CD4-positive, alpha-beta T cell treated with Interleukin-4 for 1 hour (primary cell): ENCODE results near the gene CECR2.

Source experiments
- DNase-seq, 2 donors: peaks; one replicate each; pipeline ENCODE4 v3.0.0-alpha.2; 2020 to 2022

The CECR2 gene

GRCh38 chr22:17369439-17370025 is at the start of gene CECR2:
Gene CECR2 (plus strand): TSS chr22:17369460. CDS start chr22:17369784, 324 bp downstream.
- DNase-seq = peak in 1 of 2 donors; percentile 18

GRCh38 chr22:17319546-17319945 is 49.7 kb upstream of the CECR2 start:
- no peak for DNase-seq

GRCh38 chr22:17322511-17322910 is 46.7 kb upstream of the CECR2 start:
- DNase-seq = no peak

GRCh38 chr22:17331690-17332089 is 37.6 kb upstream of the CECR2 start:
- no peak for DNase-seq

DNA sequence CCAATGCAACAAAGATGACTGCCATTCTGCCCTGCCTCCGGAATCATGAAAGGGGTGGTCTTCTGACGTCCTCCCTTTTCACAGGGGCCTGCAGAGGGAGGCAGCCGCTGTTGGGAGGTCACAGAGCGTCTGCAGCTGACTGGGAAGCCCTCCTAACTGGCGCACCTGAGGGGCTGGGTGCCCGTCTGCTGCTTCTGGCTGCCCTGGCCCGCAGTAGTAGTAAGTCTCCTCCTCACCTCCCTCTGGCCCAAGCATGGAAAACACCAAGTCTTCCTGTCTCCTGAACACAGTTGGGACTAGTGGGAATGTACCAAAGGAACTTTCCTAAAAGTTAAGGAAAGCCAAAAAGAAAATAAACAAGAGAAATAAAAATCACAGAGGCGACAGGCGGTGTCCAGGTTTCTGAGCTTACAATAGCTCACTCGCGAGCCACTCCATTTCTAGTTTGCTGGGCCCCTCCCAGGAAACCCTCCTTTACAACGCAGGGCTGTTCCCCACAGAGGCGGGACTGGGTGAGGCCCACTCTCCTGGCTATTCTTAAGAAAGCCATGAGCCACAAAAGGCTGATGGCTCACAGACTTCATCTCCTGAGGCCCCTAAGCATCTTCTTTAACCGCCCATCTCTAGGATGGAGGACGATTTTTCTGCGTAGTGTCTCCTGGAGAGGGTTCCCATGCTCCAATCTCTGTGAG is 37.0 kb upstream of the CECR2 start:
- DNase-seq = no peak

- no peak for DNase-seq
Measured at GRCh38 chr22:17334059-17334458, 35.2 kb upstream of the CECR2 start.

DNA sequence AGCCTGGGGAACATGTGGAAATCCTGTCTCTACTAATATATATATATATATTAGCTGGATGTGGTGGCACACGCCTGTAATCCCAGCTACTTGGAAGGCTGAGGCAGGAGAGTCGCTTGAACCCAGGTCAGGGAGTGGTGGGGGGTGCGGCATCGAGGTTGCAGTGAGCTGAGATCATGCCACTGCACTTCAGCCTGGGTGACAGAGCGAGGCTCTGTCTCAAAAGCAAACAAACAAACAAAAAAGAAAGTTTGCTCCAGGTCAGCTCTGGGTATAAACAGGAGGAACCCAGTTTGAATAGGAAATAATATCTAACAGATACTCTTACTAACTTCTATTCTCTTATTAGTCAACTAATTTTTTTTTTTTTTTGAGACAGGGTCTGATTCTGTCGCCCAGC is 34.3 kb upstream of the CECR2 start:
- DNase-seq = no peak

GRCh38 chr22:17336061-17336460 is 33.2 kb upstream of the CECR2 start:
- no peak for DNase-seq

DNA sequence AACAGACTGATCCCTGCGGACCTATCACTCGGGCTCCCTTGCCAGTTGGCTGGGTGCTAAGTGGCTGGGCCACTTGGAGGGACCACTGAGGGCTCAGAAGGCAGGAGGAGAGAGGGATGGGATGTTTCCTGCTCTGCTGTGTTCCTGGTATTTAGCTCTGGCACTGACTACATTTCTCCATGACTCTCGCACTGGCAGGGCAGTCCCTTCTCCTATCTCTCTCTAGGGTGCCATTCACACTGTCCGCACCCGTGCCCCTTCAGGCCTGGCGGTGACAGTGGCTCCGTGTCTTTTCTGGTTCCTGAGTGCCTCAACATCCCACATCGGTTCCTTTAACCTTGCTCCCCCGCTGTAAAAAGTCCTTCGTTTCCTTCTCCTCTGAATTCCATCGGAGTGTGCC is 31.6 kb upstream of the CECR2 start:
- DNase-seq = no peak

DNA sequence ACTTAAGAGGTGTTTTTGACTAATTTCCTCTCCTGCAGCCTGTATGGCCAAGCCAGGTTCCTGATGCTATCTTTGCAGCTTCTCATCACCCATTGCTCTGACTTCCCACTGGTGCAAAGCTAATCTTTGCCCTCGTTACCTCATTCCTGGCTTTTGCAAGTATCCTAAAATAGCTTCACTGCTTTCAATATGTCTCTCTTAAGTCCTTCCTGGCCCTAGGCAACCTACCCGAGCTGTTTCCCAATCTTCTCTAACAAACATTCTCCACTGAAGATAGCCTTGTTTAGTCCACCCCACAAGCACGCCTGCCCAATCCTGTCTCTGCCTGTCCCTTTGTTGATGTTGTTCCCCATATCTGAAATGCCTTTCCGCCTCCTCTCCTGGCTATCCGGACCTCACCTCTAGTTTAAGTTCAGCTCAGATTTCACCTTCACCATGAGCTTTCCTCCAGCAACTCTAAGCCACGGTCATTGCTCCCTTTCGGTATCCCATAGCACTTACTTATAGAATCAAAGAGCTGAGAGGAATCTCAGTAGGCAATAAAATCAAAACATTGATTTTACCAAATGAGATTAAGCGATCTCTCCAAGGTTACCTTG is 30.1 kb upstream of the CECR2 start:
- DNase-seq = no peak

GRCh38 chr22:17342361-17342760 is 26.9 kb upstream of the CECR2 start:
- DNase-seq = no peak

- no peak for DNase-seq
Measured at GRCh38 chr22:17343766-17344165, 25.5 kb upstream of the CECR2 start.

GRCh38 chr22:17346578-17346977 is 22.7 kb upstream of the CECR2 start:
- DNase-seq = no peak

DNA sequence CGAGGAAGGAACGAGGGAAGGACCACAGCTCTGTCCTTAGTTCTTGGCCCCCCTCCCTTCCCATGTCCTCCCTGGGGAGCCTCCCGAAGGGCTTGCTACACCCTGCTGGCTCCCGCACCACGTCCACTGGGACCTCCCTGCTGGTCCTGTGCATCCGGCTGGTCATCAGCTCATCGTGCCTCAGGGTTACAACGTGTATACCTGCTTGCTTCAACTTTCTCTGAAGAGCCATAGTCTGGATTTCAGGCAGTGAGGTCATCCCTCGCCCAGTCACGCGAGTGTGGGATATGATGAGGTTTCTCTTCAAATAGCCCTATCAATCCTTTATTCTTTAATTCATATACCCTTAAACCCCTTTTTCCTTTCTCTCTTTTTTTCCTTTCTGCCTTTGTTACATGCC is 21.5 kb upstream of the CECR2 start:
- no peak for DNase-seq

DNA sequence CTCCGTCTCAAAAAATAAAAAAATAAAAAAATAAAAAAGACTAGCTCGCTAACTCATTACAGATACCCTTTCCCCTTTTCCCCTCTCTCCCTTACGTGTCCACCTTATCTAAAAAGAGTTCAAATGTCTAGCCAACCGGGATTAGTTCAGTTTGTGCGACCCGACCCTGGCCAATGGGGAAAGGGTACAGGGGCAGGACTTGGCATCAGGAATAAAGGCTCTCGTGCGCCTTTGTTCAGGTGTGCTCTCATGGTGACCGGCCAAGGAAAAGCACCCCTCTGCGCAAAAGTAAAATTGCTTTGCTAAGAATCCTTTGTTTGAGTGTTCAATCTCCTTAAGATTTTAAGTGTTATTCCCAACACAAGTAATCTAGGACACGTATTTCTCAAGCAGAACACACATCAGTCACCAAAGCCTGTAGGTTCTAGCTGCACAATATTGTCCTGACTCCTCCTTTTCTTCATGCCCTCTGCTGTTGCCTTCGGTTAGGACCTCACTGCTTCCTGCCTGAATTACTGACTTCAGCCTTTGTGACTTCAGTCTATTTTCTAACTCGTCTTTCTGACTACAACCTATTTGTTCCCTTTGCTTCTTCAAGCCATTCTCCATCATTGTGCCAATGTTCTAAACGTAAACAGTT is 20.7 kb upstream of the CECR2 start:
- DNase-seq = no peak

DNA sequence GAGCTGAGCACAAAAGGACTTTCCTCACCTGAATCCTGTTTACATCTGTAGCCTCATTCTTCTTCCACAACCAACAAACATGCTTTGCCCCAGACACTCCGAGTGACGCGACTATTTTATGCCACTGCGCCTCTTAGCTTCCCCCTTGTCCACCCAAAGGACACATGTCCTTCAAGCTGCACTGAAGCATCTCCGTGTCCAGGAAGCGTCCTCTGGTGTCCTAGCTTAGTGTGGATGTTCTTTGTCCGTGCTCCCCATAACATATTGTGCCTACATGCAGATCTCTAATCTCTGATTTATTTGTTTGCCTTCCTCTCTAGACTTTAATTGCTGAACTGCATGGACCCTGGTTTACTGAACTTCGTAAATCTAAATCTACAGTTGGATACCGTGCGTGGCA is 20.1 kb upstream of the CECR2 start:
- no peak for DNase-seq

GRCh38 chr22:17350292-17350691 is 19.0 kb upstream of the CECR2 start:
- DNase-seq = no peak

DNA sequence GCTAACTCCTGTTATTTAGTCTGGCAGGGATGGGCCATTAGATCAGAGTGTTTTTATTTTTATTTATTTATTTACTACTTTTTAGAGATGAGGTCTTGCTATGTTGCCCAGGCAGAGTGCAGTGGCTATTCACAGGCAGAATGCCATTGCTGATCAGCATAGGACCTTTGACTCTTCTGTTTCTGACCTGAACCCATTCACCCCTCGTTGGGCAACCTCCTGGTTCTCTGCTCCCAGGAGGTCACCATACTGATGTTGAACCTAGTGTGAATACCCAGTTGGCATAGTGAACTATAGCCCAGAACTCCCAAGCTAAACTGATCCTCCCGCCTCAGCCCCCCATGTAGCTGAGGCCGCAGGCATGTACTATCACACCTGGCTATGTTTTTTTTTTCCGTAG is 16.5 kb upstream of the CECR2 start:
- no peak for DNase-seq

GRCh38 chr22:17357688-17358087 is 11.6 kb upstream of the CECR2 start:
- no peak for DNase-seq

DNA sequence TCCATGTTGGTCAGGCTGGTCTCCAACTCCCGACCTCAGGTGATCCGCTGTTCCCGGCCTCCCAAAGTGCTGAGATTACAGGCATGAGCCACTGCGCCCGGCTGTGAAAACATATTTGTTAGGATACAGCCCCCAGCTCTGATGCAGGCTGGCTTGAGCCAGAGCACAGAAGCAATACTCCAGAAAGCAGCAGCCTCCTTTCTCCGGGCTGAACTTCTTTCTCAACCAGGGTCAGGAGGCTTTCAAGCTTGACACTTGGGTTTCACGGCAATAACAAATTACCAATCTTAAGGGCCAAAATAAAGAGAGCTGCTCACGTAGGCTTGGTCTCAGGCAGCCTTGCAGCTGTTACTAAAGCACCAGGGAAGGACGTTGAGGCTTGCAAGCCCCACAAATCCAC is 10.8 kb upstream of the CECR2 start:
- DNase-seq = no peak

DNA sequence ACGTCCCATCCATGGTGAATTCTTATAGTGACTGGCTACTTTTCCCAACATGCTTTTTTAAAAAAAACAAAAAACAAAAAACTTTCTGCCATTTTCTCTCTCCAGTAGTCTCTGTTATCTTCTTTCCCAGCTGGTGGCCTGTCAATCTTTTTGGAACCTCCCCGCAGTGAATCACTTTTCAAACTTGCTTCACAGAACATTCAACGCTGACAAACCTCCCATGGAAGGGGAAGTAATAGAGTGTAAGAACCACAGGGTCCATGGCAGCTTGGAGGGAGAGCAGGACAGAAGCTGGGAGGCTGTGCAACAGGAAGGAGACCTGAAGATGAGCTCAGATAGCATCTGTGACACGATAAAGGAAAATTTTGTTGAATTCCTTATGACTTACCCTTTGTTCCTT is 9.8 kb upstream of the CECR2 start:
- DNase-seq = no peak

DNA sequence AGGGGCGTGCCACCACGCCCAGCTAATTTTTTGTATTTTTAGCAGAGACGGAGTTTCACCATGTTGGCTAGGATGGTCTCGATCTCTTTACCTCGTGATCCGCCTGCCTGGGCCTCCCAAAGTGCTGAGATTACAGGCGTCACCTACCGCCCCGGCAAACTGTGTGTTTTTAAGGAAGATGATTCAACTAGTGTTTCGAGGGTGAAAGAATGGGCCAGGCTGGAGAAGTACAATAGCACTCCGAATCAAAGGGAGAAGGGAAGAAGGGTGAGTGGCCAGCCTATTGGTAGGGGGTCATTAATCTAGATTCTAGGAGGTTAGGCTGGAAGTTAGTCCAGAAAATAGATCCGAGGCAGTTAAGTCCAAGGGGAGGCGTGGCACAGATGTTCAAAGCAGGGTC is 2.9 kb upstream of the CECR2 start:
- DNase-seq = no peak

DNA sequence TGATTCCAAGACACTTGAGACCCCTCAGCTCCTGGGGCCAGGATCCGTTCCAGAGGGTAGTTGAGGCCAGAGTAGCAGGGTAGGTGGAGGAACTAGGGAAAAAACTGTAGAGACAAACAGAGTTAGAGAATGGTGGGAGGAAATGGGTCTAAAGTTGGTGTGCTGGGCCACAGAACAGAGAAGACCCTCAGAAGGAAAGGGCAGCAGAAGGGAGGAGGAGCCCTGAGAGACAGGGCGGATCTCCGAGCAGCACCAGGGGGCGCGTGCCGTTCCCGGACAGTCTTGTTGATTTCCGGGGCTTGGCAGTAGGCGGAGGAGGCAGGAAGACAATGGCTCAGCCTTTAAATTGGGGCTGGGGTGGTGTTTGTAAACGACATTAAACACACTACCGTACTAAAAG is 2.4 kb upstream of the CECR2 start:
- DNase-seq = no peak

DNA sequence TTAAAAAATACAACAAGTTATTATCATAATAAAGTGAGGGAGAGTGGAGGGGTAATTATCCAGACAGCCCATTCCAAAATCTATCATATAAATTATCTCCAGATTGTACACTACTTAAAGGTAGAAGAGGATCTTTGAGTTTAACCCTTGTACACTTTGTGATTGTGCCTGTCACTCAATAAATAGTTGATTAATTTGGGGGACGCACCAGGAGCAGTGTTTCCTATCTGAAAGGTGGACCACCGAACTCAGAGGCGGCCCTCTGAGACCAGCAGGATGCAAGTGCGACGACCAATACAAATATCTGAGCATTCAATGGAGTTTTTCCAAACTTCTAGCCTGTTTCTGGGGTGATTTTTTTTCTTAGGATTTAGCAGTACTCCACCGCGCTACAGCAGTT is 1.1 kb upstream of the CECR2 start:
- no peak for DNase-seq
